ENCODE measurements around the gene NRBF2. TPM values are rescaled to one million over a fixed set of nuclear protein-coding genes. Genes with fewer than 3 reads are reported as not detected.

The NRBF2 gene
- total RNA-seq, 2 donors from 2014 or later = 13.1 to 15.6 TPM

GRCh38 chr10:63105225-63106110 lies 27.7 kb upstream of the NRBF2 start:
- Histone ChIP-seq H3K4me3 (no peak overlapping the region), H3K27ac (no peak overlapping the region), H3K4me1 (ENCODE audit: control insufficient read depth in 1 of 2, low read depth in 2 of 2) (no peaks in the 10 kb centered on the region), H3K27me3 (replicated peaks; ENCODE audit: insufficient read depth) (no peaks in the 10 kb centered on the region), H3K9me3 (no peaks in the 10 kb centered on the region), H3K36me3 (no peaks in the 10 kb centered on the region)
- DNase-seq (ENCODE audit: low spot score) (no peak), ATAC-seq (ENCODE audit: insufficient number of reproducible peaks, low FRiP score, low read depth) (no peak)
- no peak for TF ChIP-seq CTCF (IDR thresholded peaks at IDR 0.05)

- Histone ChIP-seq H3K27me3 (replicated peaks; ENCODE audit: insufficient read depth) (no peaks in the 10 kb centered on the region), H3K36me3 (no peaks in the 10 kb centered on the region), H3K4me1 (ENCODE audit: control insufficient read depth in 1 of 2, low read depth in 2 of 2) (no peaks in the 10 kb centered on the region), H3K9me3 (no peaks in the 10 kb centered on the region), H3K27ac (no peak overlapping the region), H3K4me3 (no peak overlapping the region)
- DNase-seq (ENCODE audit: low spot score) (peak; percentile 5), ATAC-seq (ENCODE audit: insufficient number of reproducible peaks, low FRiP score, low read depth) (no peak)
- no peak for TF ChIP-seq CTCF (IDR thresholded peaks at IDR 0.05)
Observed at GRCh38 chr10:63106111-63106755, 26.9 kb upstream of the NRBF2 start.

- Histone ChIP-seq H3K36me3 (no peaks in the 10 kb centered on the region), H3K9me3 (no peaks in the 10 kb centered on the region), H3K27me3 (replicated peaks; ENCODE audit: insufficient read depth) (no peaks in the 10 kb centered on the region), H3K4me1 (ENCODE audit: control insufficient read depth in 1 of 2, low read depth in 2 of 2) (no peaks in the 10 kb centered on the region), H3K4me3 (no peak overlapping the region), H3K27ac (no peak overlapping the region)
- TF ChIP-seq CTCF (IDR thresholded peaks at IDR 0.05) = no peak
- ATAC-seq (ENCODE audit: insufficient number of reproducible peaks, low FRiP score, low read depth) = no peak
- DNase-seq (ENCODE audit: low spot score) = no peak
Observed at GRCh38 chr10:63107943-63108437, 25.1 kb upstream of the NRBF2 start.

- Histone ChIP-seq H3K27ac (no peak overlapping the region), H3K9me3 (no peaks in the 10 kb centered on the region), H3K4me1 (ENCODE audit: control insufficient read depth in 1 of 2, low read depth in 2 of 2) (peaks cover 11 to 20% of the 10 kb centered on the region in 2 donors), H3K4me3 (no peak overlapping the region), H3K36me3 (no peaks in the 10 kb centered on the region), H3K27me3 (replicated peaks; ENCODE audit: insufficient read depth) (no peaks in the 10 kb centered on the region)
- no peak for ATAC-seq (ENCODE audit: insufficient number of reproducible peaks, low FRiP score, low read depth)
- DNase-seq (ENCODE audit: low spot score) = no peak
- no peak for TF ChIP-seq CTCF (IDR thresholded peaks at IDR 0.05)
Observed at GRCh38 chr10:63110940-63111339, 22.2 kb upstream of the NRBF2 start.
